Right forelimb (tissue), 1 donor: Measurements from ENCODE around the gene SPAAR.
"Not testable (repeated sequence)": the region's sequence is repeated elsewhere in the genome, so short reads cannot be mapped to it uniquely, and the experiment has no call there.

Experiments
- DNase-seq: peaks from one replicate; pipeline ENCODE4 v3.0.0-alpha.2; 2018

SPAAR gene

GRCh38 chr9:35923927-35924763 is 14.9 kb downstream of the SPAAR start:
- DNase-seq, result no peak

GRCh38 chr9:35928591-35929452 is 19.5 kb downstream of the SPAAR start:
- DNase-seq, result no peak

DNA sequence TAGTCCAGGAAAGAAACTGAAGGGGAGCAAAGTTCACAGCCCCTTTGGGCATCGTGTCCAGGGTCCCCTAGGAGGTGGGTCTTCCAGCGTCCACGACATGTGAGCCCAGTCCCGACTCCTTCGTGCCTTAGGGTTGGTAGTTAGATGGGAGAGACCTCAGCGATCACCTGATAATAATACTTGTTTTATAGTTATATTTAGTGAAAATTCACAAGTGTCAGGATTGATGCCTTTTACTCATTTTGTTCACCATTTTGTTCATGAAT is 20.1 kb downstream of the SPAAR start:
- DNase-seq, result no peak

DNA sequence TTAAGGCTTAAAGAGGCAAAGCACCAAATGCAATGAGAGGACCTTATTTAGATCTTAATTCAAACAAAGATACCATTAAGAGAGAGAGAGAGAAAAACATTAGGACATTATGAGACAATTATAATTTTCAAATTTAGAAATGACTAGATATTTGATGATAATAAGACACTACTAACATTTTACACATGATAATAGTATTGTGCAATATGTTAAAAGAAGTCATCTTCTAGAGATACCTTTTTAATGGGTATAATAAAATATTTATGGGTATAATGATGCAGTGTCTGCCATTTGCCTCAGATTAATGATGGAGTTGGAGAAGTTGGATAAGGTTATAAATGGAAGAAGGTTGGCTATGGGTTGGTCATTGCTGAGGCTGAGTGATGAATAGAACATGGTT is 21.2 kb downstream of the SPAAR start:
- no peak for DNase-seq

DNA sequence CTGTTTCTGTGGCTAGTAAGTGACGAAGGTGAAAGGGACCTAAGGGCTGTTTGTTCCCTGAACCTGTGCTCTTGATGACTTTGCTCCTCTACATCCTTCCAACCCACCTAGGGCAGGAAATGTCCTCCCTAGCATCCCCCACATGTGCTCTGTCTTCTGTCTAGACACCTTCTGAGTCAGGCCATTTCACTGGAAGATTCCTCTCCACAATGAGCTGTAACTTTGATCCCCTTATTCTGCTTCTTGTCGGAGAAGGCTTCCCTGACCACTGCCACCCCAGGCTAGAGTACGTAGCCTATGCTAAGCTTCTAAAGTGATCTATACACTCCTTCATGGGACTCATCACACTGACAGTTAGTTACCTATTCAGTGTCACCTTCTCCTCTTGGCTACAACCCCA is 21.7 kb downstream of the SPAAR start:
- DNase-seq, result no peak

DNA sequence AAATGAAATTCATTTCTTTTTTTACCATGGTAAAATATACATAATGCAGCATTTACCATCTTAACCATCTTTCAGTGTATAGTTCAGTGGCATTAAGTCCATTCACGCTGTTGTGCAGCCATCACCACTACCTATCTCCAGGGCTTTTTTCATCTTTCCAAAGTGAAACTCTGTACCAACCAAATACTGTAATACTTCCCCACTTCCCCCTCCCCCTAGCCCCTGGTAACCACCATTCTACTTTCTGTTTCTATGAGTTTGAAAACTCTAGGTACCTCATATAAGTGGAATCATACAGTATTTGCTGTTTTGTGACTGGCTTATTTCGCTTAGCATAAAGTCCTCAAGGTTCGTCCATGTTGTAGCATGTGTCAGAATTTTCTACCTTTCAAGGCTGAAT is 23.4 kb downstream of the SPAAR start:
- no peak for DNase-seq

DNA sequence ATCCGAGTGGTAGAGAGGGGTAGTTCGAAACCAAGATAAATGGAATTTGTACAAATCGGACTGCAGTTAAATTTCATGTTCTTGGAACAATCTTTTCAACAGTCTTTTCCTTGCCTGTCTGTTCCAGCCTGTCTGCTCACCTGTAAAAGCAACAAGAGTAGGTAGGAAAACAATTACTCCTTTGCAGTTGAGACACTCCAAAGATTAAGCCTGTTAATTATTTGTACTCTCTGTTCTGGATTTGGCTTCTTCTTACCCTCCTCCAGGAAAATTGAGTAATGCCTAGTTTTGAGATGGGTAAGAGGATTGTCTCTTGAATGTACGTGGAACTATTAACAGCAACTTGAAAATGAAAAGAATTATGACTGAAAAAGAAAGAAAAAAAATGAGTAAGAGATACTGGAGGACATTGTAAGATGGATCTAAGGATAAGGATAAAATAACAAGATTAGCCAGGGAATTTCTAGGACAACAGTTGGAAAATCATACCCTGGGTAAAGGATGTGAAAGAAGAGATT is 24.3 kb downstream of the SPAAR start:
- DNase-seq, result no peak

- DNase-seq, result not testable (repeated sequence)
These were observed 24.8 kb downstream of the SPAAR start for GRCh38 chr9:35934069-35934468.

- DNase-seq, result no peak
These were observed 26.0 kb downstream of the SPAAR start for GRCh38 chr9:35935261-35935660.

GRCh38 chr9:35935755-35936509 is 26.6 kb downstream of the SPAAR start:
- no peak for DNase-seq

GRCh38 chr9:35937227-35937626 is 27.9 kb downstream of the SPAAR start:
- no peak for DNase-seq

- no peak for DNase-seq
These were observed 29.4 kb downstream of the SPAAR start for GRCh38 chr9:35938474-35939356.

DNA sequence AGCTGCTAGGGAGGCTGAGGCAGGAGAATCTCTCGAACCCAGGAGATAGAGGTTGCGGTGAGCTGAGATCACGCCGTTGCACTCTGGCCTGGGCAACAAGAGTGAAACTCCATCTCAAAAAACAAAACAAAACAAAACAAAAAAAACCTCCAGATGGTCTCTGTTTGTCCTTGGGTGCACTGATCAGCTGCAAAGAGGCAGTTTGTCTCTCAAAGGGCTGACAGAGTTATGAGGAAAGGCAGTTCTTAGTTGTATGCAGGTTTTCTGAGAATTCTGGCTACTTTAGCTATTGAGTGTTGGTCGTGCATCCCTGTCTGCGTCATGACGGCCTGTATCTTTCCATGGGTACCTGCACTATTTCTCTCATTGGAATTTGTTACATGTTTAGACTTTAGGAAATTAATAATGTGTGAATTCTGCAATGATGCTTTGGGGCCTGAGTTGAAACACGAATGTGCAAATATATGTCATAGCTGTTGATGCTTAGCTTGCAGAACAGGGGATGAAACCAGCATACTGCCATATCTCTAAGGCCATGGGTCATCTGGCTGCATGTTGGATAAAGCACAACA is 30.5 kb downstream of the SPAAR start:
- no peak for DNase-seq

DNA sequence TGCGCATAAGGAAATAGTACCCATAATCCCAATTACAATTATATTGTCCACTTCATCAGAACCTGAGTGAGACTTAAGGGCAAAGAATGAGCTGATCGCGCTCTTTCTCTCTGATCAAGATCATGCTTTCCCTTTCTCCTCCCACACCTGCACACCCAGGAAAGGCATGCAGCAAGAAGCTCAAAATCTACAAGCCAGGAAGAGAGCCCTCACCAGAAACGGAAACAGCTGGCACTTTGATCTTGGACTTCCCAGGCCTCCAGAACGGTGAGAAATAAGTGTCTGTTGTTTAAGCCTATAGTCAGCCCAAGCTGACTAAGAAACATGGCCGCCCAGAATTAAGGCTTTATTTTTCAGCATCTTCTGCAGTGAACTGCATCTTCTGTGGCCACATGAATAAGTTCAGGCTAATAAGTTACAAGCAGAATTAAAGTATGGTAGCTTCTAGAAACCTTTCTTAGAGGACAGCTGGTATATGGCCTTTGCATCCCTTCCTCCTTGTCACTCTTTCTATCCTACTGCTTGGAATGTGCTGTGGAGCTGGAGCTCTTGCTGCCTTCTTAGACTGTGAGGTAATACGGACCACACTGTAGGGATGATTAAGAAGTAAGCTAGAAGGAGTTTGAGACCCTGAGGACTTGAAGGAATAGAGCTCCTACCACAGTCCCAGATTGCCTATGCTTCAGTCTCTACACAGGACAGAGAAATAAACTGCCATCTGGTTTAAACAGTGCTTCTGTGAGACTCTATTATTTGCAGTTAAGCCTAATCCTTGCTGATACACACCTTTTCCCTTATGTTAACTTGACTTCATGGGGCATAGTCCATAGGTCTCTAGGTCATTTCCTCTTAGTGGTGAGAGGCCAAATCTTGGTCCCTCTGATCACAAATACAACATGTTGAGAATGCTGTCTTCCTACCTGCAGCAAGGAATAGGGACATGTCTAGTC is 31.4 kb downstream of the SPAAR start:
- DNase-seq, result no peak

GRCh38 chr9:35942286-35942685 is 33.0 kb downstream of the SPAAR start:
- DNase-seq, result no peak

DNA sequence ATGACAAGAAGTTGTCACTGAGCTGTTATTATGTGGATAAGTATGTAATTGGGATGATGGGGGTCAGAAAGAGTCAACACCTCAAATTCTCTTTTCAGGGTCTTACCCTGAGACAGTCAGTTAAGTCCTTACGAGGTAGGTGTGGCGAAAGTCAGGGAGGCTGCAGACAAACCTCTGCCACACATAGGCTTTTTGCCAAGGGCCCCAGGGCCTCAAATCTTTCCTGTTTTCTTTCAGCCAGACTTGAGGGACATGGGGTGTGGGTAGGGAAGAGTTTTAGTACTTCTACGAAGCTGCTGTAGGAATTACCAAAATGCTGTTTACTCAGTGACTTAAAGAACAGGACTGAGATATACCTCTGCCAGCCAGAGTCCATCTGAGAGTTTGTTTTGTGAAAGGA is 34.9 kb downstream of the SPAAR start:
- DNase-seq, result no peak

GRCh38 chr9:35944841-35945240 is 35.6 kb downstream of the SPAAR start:
- no peak for DNase-seq

GRCh38 chr9:35945341-35946018 is 36.2 kb downstream of the SPAAR start:
- DNase-seq, result peak; percentile 77

GRCh38 chr9:35948451-35948850 is 39.2 kb downstream of the SPAAR start:
- DNase-seq, result no peak

DNA sequence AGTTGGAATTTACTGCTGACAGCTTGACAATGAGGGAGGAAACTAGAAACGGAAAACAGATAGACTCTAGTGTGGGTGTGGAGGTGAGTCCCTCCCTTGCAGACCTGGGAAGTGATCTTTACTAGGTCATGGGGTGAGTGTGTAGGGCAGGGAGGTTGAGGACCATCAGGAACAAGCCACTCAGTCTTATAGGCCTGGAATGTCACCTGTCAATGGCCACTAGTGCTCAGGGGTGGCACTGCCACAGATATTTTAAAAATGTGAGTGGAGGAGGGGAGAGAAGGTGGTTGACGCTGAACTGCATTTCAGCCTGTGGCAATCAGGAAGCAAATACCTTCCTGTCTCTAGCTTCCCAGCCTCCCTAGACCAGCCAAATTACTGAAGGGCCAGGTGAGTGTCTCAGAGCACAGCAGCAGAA is 39.6 kb downstream of the SPAAR start:
- no peak for DNase-seq
